ENCODE measurements around the gene RNF157.

- no peak for TF ChIP-seq POLR2AphosphoS5 (IDR thresholded peaks at IDR 0.05)
- TF ChIP-seq EP300 (IDR thresholded peaks at IDR 0.05): no peak
These were observed 8.0 kb downstream of the RNF157 start for GRCh38 chr17:76232342-76232741.
